Activated naive CD4-positive, alpha-beta T cell treated with anti-CD3 and anti-CD28 coated beads, Interleukin-2, amount 50 U/mL, for 72 hours (primary cell): Measurements from ENCODE around the gene SDC3. TPM values are rescaled to one million over a fixed set of nuclear protein-coding genes. Genes with fewer than 3 reads are reported as not detected.

Experiments used
- ATAC-seq, 2 donors: fragments of 150-1000 bp; cut with Tn5 transposase; 2 replicates each; pipeline ENCODE4 v1.10.0; 2021; ENCODE audit warnings: mild to moderate bottlenecking in 2 of 2, moderate library complexity in 2 of 2
- DNase-seq, 2 donors: peaks; one replicate each; pipeline ENCODE4 v3.0.0; 2021 to 2022; ENCODE audit warnings: low spot score in 2 of 2
- H3K27ac Mint-ChIP-seq, 2 donors: one replicate each; pipeline ENCODE4 v1.8.0; 2022; ENCODE audit warnings: mild to moderate bottlenecking in 2 of 2, mixed read lengths in 2 of 2
- H3K36me3 Mint-ChIP-seq, 2 donors: one replicate each; pipeline ENCODE4 v1.8.0; 2022; ENCODE audit warnings: mixed read lengths in 2 of 2
- H3K9me3 Mint-ChIP-seq, 2 donors: one replicate each; pipeline ENCODE4 v1.8.0; 2022; ENCODE audit warnings: mixed read lengths in 2 of 2
- total RNA-seq, 2 donors: library from RNA; stranded (reverse); gene quantifications; one replicate each; pipeline ENCODE4 v1.2.3, GENCODE V29; 2022

Gene SDC3
- total RNA-seq, 2 donors from 2014 or later: 1.7 TPM; not detected in 1

- H3K27ac Mint-ChIP-seq: peak overlapping the region; percentile 87 to 88
- DNase-seq (no peak), ATAC-seq (no peak)
- H3K36me3 Mint-ChIP-seq: peaks cover 0 to 4% of the 10 kb centered on the region in 2 donors
- no peaks in the 10 kb centered on the region for H3K9me3 Mint-ChIP-seq
These were observed 26.1 kb upstream of the SDC3 start for GRCh38 chr1:30934613-30935012.

DNA sequence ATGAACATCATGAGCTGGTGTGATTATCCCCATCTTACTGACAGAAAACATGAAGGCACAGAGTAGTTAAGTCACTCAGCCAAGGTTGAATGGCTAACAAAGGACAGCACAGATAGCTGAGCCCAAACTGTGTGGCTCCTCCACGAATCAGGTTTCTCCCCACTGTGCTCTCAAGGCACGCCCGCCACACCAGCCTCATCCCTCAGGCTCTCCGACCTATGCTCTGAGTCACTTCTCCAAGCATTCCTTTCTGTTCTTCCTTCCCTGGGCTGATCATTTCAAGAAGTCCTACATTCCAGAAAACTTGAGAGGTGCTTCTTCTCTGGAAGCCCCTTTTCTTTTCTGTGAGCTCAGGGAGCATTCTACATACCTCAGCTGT lies 25.3 kb upstream of the SDC3 start:
- ATAC-seq: no peak
- Mint-ChIP-seq H3K9me3 (no peaks in the 10 kb centered on the region), H3K27ac (peak overlapping the region; percentile 87 to 88), H3K36me3 (peaks cover 0 to 4% of the 10 kb centered on the region in 2 donors)
- DNase-seq: no peak

DNA sequence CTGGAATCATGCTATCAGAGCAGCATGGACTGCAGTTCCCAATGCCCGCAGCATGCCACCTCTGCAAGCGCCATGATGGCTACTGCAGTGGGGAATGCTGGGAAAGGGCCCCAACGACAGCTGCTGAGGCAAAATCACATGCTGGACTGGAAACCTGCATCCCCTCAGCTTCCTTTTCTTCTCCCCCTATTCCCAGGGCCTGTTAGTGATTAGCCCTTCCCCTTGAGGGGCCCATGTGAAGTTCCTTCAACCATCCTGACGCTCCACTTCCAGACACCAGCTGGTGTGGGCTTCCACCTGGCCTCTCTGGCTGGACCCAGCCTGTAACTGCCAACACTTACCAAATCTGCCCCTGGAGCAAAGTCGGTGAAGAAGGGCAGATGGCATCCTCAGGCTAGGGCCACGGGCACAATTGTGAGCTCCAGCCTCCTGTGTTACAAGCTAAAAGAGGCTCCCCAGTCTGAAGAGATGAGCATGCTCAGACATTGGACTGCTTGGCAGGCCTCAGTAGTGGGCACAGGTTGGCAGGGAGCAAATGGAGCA lies 22.1 kb upstream of the SDC3 start:
- DNase-seq (no peak), ATAC-seq (no peak)
- peaks cover 0 to 4% of the 10 kb centered on the region in 2 donors for H3K36me3 Mint-ChIP-seq
- no peaks in the 10 kb centered on the region for H3K9me3 Mint-ChIP-seq
- peak overlapping the region; percentile 12 to 86 for H3K27ac Mint-ChIP-seq

DNA sequence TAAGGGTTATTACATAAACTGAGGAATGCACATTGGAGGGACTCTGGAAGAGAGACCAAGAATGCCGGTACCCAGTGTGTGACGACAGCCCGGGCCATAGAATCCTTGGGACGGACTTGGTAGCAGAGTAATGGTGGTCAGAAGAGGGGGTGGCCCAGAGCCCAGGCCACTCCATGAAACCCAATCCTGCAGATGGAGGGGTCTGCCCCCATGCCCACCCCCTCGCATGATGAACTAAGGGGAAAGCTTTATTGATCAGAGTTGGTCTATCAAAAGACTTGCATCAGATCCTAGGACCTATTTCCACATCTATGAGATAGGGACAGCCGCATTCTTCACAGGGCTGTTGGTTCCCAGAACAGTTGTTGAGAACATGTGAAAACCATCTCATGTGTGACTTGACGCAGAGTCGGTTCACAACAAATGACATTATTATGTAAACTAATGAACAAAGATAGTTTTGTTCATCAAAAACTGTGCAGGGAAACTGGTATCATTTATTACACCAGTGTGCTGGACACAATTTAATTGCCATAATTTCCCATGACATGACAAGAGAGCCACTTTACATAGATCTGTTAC lies 21.5 kb upstream of the SDC3 start:
- no peak overlapping the region for H3K27ac Mint-ChIP-seq
- H3K36me3 Mint-ChIP-seq: no peaks in the 10 kb centered on the region
- ATAC-seq: peak; percentile 11 to 18
- H3K9me3 Mint-ChIP-seq: no peaks in the 10 kb centered on the region
- DNase-seq: no peak

- Mint-ChIP-seq H3K36me3 (no peaks in the 10 kb centered on the region), H3K9me3 (no peaks in the 10 kb centered on the region), H3K27ac (peak overlapping the region in 1 of 2 donors; percentile 14)
- ATAC-seq (peak; percentile 63 to 70), DNase-seq (peak; percentile 56 to 66)
These were observed 20.8 kb upstream of the SDC3 start for GRCh38 chr1:30929135-30929889.

DNA sequence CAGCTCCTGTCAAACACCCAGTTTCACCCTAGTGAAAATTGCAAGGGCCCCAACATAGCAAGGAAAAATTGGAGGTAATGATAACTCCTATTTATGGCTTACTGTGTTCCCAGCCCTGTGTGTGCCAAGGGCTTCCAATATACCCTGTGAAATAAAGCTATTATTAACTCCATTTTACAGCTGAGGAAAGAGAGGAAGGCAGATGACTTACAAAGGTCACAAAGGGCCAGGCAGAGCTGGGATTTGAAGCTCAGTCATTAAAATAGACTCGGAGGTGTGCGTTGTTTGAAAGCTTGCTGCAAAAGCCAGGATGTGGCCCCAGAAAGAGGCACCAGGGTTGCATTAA lies 20.2 kb upstream of the SDC3 start:
- H3K36me3 Mint-ChIP-seq: no peaks in the 10 kb centered on the region
- ATAC-seq (no peak), DNase-seq (no peak)
- peak overlapping the region; percentile 14 to 65 for H3K27ac Mint-ChIP-seq
- H3K9me3 Mint-ChIP-seq: no peaks in the 10 kb centered on the region

GRCh38 chr1:30928171-30928570 lies 19.6 kb upstream of the SDC3 start:
- ATAC-seq: no peak
- Mint-ChIP-seq H3K36me3 (no peaks in the 10 kb centered on the region), H3K27ac (peak overlapping the region in 1 of 2 donors; percentile 65), H3K9me3 (no peaks in the 10 kb centered on the region)
- no peak for DNase-seq

GRCh38 chr1:30927448-30927847 lies 18.9 kb upstream of the SDC3 start:
- no peak for DNase-seq
- Mint-ChIP-seq H3K36me3 (no peaks in the 10 kb centered on the region), H3K27ac (no peak overlapping the region), H3K9me3 (no peaks in the 10 kb centered on the region)
- ATAC-seq: no peak

DNA sequence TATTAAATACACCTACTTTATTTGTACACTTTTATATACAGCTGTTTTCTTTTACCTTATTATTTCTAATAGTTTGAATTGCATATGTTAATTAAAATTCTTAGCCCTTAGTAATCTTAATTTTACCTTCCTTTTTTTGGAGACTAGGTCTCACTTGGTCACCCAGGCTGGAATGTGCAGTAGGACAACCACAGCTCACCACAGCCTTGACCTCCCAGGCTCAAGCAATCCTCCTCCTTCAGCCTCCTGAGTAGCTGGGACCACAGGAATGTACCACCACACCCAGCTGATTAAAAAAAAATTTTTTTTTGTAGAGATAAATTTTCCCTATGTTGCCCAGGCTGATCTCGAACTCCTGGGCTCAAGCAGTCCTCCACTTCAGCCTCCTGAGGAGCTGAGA lies 15.0 kb upstream of the SDC3 start:
- Mint-ChIP-seq H3K36me3 (no peaks in the 10 kb centered on the region), H3K27ac (no peak overlapping the region), H3K9me3 (no peaks in the 10 kb centered on the region)
- no peak for DNase-seq
- ATAC-seq: no peak

DNA sequence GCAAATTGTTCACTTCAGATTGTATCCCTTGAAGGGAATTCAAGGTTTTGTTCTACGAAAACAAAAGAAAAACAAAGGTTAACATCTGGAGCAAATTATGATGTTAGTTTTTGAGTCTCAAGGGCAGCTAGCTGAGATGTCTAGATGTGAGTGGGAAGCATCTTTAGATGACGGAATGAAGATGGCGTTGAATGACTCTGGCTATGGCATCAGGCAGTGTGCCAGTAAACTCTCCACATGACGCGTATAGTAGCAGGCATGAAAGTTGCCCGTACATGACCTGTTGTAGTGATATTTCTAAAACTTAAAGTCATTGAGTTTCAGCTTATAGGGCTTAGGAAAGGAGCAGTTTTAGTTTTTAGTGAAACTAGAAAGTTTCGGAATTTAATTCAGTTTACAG lies 12.3 kb upstream of the SDC3 start:
- H3K36me3 Mint-ChIP-seq: no peaks in the 10 kb centered on the region
- ATAC-seq (no peak), DNase-seq (no peak)

GRCh38 chr1:30919025-30919881 lies 10.7 kb upstream of the SDC3 start:
- H3K27ac Mint-ChIP-seq: no peak overlapping the region
- DNase-seq: no peak
- H3K36me3 Mint-ChIP-seq: no peaks in the 10 kb centered on the region
- peak in 1 of 2 donors; percentile 32 for ATAC-seq
- H3K9me3 Mint-ChIP-seq: no peaks in the 10 kb centered on the region

More for the DNA sequence above, 12.3 kb upstream of the SDC3 start:
- no peaks in the 10 kb centered on the region for H3K9me3 Mint-ChIP-seq
- no peak overlapping the region for H3K27ac Mint-ChIP-seq

- Mint-ChIP-seq H3K27ac (no peak overlapping the region), H3K9me3 (no peaks in the 10 kb centered on the region), H3K36me3 (no peaks in the 10 kb centered on the region)
- ATAC-seq: no peak
- no peak for DNase-seq
These were observed 7.7 kb upstream of the SDC3 start for GRCh38 chr1:30916296-30916695.

DNA sequence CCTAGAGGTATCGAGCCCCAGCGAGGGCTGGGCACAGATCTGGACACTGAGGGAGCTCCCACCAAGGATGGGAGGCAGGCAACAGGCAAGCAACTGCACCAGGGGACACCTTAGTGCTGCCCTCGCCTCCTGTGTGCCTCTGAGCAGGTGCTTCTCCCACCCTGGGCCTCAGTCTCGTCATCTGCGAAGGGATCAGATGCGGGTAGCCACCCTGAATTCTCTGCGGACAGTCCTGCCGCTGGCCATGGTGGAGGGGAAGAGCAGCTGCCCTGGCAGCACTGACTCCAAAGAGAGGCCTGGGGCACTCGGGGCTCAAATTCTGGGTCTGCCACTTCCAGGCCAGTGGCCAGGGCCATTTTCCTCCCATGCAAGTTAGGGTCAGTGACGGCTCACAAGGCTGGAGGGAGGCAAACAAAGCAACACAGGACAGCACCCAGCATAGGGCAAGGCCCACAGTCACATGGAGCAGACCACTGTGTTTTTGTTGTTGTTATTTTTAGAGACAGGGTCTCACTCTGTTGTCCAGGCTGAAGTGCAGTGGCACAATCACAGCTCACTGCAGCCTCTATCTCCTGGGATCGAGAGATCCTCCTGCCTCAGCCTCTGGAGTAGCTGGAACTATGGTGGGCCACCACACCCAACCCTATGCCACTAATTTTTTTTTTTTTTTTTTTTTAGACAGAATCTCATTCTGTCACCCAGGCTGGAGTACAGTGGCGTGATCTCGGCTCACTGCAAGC lies 7.1 kb upstream of the SDC3 start:
- no peak for DNase-seq
- ATAC-seq: no peak
- H3K36me3 Mint-ChIP-seq: no peaks in the 10 kb centered on the region

GRCh38 chr1:30914931-30915330 lies 6.4 kb upstream of the SDC3 start:
- DNase-seq (no peak), ATAC-seq (no peak)
- no peak overlapping the region for H3K27ac Mint-ChIP-seq
- no peaks in the 10 kb centered on the region for H3K9me3 Mint-ChIP-seq
- no peaks in the 10 kb centered on the region for H3K36me3 Mint-ChIP-seq

More for the DNA sequence above, 7.1 kb upstream of the SDC3 start:
- H3K27ac Mint-ChIP-seq: no peak overlapping the region
- no peaks in the 10 kb centered on the region for H3K9me3 Mint-ChIP-seq

DNA sequence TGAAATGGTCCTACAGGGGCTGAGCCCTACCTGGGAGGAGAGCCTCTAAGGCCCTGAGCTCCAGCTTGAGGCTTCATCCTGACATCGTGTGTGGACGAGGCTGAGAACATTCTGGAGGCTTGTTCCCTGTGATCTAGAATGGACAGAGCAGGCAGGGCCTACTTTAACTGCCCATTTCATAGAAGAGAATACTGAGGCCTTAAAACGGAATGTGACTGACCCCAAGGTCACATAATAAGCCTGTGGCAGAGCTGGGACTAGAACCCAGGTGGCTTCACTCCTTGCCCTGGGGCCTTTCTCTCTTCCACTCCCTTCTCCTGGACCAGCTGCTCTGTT lies 6.0 kb upstream of the SDC3 start:
- Mint-ChIP-seq H3K27ac (peak overlapping the region in 1 of 2 donors; percentile 18), H3K36me3 (peaks cover 0 to 2% of the 10 kb centered on the region in 2 donors), H3K9me3 (no peaks in the 10 kb centered on the region)
- DNase-seq (no peak), ATAC-seq (no peak)

DNA sequence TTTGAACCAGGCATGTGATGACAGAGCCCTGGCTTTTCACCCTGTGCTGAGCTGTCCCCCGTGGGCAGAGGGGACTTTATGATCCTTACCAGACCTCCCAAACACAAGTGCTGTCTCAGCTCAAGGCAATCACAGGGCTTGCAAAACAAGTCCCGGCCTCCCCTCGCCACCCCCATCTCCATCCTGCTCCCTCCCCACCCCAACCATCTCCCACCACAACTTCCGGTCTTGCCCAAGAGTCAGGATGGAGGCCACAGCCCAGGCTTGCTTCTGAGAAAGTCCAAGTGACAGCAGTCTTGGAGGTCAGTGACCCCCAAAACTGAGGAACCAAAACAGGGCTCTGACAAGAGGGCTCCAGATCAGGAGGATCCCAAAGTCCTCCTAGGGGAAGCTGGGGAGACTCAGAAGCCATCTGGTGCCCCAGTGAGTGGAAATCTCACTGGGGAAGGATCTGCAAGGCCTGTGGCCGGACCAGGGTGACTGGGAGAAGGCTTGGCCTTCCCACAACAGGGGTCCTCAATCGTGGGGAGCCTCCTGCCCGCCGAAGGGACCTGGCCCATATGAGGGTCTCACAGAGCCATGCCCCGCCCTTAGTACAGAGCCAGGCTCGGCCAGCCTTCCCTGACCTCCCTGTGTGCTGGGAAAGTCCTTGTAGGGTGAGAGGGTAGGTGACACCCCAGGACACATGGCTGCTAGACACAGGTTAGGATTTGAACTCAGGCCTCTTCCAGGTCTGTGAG lies 4.5 kb upstream of the SDC3 start:
- Mint-ChIP-seq H3K27ac (no peak overlapping the region), H3K9me3 (no peaks in the 10 kb centered on the region), H3K36me3 (peaks cover 0 to 8% of the 10 kb centered on the region in 2 donors)
- DNase-seq (no peak), ATAC-seq (no peak)
